IMR-90 (cell line): ENCODE data around the gene NR1D1. TPM values are rescaled to one million over a fixed set of nuclear protein-coding genes. Genes with fewer than 3 reads are reported as not detected.

Experiments
- ATAC-seq: fragments of 200-7000 bp; cut with Tn5 transposase; 2 replicates; pipeline ENCODE4 v1.9.1; 2020; ENCODE audit warnings: low read depth, mild to moderate bottlenecking, moderate library complexity
- BruUV-seq: library from RNA; stranded (reverse); fragments of 400-500 nt; replicated peaks from 2 replicates; lab custom pipeline; 2021; lab: Mats Ljungman, UMichigan
- CTCF ChIA-PET: fragments of 300-600 bp; formaldehyde crosslinking; extraction: SDS; loops from one replicate; lab custom pipeline; 2021; ENCODE audit warnings: antibody characterized with exemption; lab: Yijun Ruan, JAX
- POLR2A ChIA-PET: fragments of 300-600 bp; sonication (Branson Sonifier 250); formaldehyde crosslinking; loops from one replicate; lab custom pipeline; 2022; ENCODE audit warnings: antibody characterized with exemption; ENCODE audit not compliant: unreplicated experiment; lab: Charles Lee
- DNase-seq: peaks from one replicate; pipeline ENCODE4 v3.0.0; 2013
- H2AFZ ChIP-seq: replicated peaks from 2 replicates; pipeline ENCODE3; 2013; ENCODE audit warnings: low read length, mild to moderate bottlenecking; ENCODE audit not compliant: poor library complexity
- H2AK5ac ChIP-seq: 2 replicates; pipeline ENCODE4 v1.6.1; 2013; ENCODE audit warnings: low read depth, low read length, inconsistent platforms
- H2AK9ac ChIP-seq: replicated peaks from 2 replicates; pipeline ENCODE3; 2013; ENCODE audit warnings: mild to moderate bottlenecking, low read depth, low read length, moderate library complexity; ENCODE audit not compliant: poor library complexity
- H2BK120ac ChIP-seq: 2 replicates; pipeline ENCODE4 v1.6.1; 2013; ENCODE audit warnings: low read depth, low read length, inconsistent platforms
- H2BK15ac ChIP-seq: 3 replicates; pipeline ENCODE4 v1.6.1; 2013; ENCODE audit warnings: low read depth, low read length, inconsistent platforms
- H2BK20ac ChIP-seq: 2 replicates; pipeline ENCODE4 v1.6.1; 2013; ENCODE audit warnings: low read depth, mild to moderate bottlenecking, inconsistent platforms, low read length, moderate library complexity
- H2BK5ac ChIP-seq: 2 replicates; pipeline ENCODE4 v1.6.1; 2013; ENCODE audit warnings: mild to moderate bottlenecking, low read depth, low read length, inconsistent platforms; ENCODE audit not compliant: poor library complexity, severe bottlenecking
- H3K14ac ChIP-seq: replicated peaks from 2 replicates; pipeline ENCODE4 v1.6.1; 2013; ENCODE audit warnings: low read depth, low read length, inconsistent platforms
- H3K18ac ChIP-seq: 2 replicates; pipeline ENCODE4 v1.6.1; 2013; ENCODE audit warnings: low read depth, low read length, control low read depth
- H3K23ac ChIP-seq: 2 replicates; pipeline ENCODE4 v1.6.1; 2013; ENCODE audit warnings: low read depth, low read length, inconsistent platforms
- H3K27ac ChIP-seq: 2 replicates; pipeline ENCODE4 v1.5.1; 2013; ENCODE audit warnings: mild to moderate bottlenecking, control low read depth, low read length; ENCODE audit not compliant: insufficient read depth
- H3K27me3 ChIP-seq: 2 replicates; pipeline ENCODE4 v1.6.1; 2013; ENCODE audit warnings: low read length; ENCODE audit not compliant: control insufficient read depth, insufficient read depth
- H3K36me3 ChIP-seq: 2 replicates; pipeline ENCODE4 v1.6.1; 2013; ENCODE audit warnings: low read length, mixed read lengths; ENCODE audit not compliant: control insufficient read depth, insufficient read depth
- H3K4ac ChIP-seq: 2 replicates; pipeline ENCODE4 v1.6.1; 2013; ENCODE audit warnings: low read depth, low read length, inconsistent platforms
- H3K4me1 ChIP-seq: 2 replicates; pipeline ENCODE4 v1.6.1; 2013; ENCODE audit warnings: low read length, mixed read lengths; ENCODE audit not compliant: control insufficient read depth, insufficient read depth
- H3K4me2 ChIP-seq: 2 replicates; pipeline ENCODE4 v1.6.1; 2013; ENCODE audit warnings: low read depth, mild to moderate bottlenecking, control low read depth, low read length, moderate library complexity
- H3K4me3 ChIP-seq: 2 replicates; pipeline ENCODE4 v1.5.1; 2013; ENCODE audit warnings: low read depth, mild to moderate bottlenecking, control low read depth, low read length, moderate library complexity; ENCODE audit not compliant: insufficient read depth
- H3K56ac ChIP-seq: 2 replicates; pipeline ENCODE4 v1.6.1; 2013; ENCODE audit warnings: low read length, inconsistent platforms; ENCODE audit not compliant: insufficient read depth; ENCODE audit errors: extremely low read depth
- H3K79me1 ChIP-seq, 2 experiments: 2 replicates each; pipeline ENCODE4 v1.6.1; 2013; ENCODE audit warnings: low read length in 2 of 2, inconsistent platforms in 1 of 2, low read depth in 1 of 2
- H3K9ac ChIP-seq: 2 replicates; pipeline ENCODE4 v1.6.1; 2013; ENCODE audit warnings: low read depth, low read length, control low read depth
- H3K9me1 ChIP-seq: 2 replicates; pipeline ENCODE4 v1.6.1; 2013; ENCODE audit warnings: low read length, inconsistent platforms; ENCODE audit not compliant: insufficient read depth
- H3K9me3 ChIP-seq: 2 replicates; pipeline ENCODE4 v1.6.1; 2013; ENCODE audit warnings: low read length; ENCODE audit not compliant: control insufficient read depth, insufficient read depth
- H4K20me1 ChIP-seq: 2 replicates; pipeline ENCODE4 v1.6.1; 2013; ENCODE audit warnings: low read length, inconsistent platforms; ENCODE audit not compliant: insufficient read depth
- H4K5ac ChIP-seq: 2 replicates; pipeline ENCODE4 v1.6.1; 2013; ENCODE audit warnings: mild to moderate bottlenecking, low read depth, low read length, control low read depth
- H4K8ac ChIP-seq, 2 experiments: 2 replicates each; pipeline ENCODE4 v1.6.1; 2013; ENCODE audit warnings: low read depth in 2 of 2, low read length in 2 of 2, control low read depth in 1 of 2, inconsistent platforms in 1 of 2
- H4K91ac ChIP-seq: 2 replicates; pipeline ENCODE4 v1.6.1; 2013; ENCODE audit warnings: low read depth, low read length, inconsistent platforms; ENCODE audit not compliant: insufficient read depth
- MAZ ChIP-seq: IDR thresholded peaks from 2 replicates; pipeline ENCODE4 v1.6.1; 2012; ENCODE audit warnings: low read depth, mild to moderate bottlenecking, low read length, improper control_type of control experiment, moderate library complexity, borderline replicate concordance
- SMC3 ChIP-seq: fragments of 150-350 bp; IDR thresholded peaks from 2 replicates; pipeline ENCODE4 v1.6.1; 2016; ENCODE audit warnings: low read depth, mild to moderate bottlenecking, antibody characterized with exemption, low read length, moderate library complexity
- WGBS, 2 experiments: methylation state at CpG; one replicate each; pipeline versions ENCODE4 v1.1.5 to v1.1.7; 2013; ENCODE audit warnings: missing lambda C conversion rate in 2 of 2; ENCODE audit not compliant: insufficient read length in 1 of 2; ENCODE audit errors: extremely low coverage in 2 of 2; 5-methylcytosine and 5-hydroxymethylcytosine counted together
- dilution Hi-C: fragments of 300-500 bp; cut with HindIII; formaldehyde crosslinking; loops from one replicate; pipeline ENCODE4 v1.14.3; 2018; ENCODE audit warnings: low sequenced_read_pairs; ENCODE audit not compliant: unreplicated experiment
- in situ Hi-C: fragments of 300-500 bp; cut with MboI; formaldehyde crosslinking; loops from 3 replicates; pipeline ENCODE4 v1.14.3; 2019; ENCODE audit warnings: low sequenced_read_pairs, inconsistent platforms, mixed read lengths
- intact Hi-C: fragments of 100-400 bp; cut with micrococcal nuclease; formaldehyde crosslinking; loops from 2 replicates; pipeline ENCODE4 v1.10.0; 2022
- polyA plus RNA-seq, 3 experiments: library from polyadenylated mRNA; depleted of rRNA; stranded (reverse); fragments of >200 nt; gene quantifications; 2 replicates each; pipeline ENCODE4 v1.2.3, GENCODE V29; 2012; ENCODE audit warnings: low replicate concordance in 1 of 3
- total RNA-seq: library from RNA; depleted of rRNA; stranded (reverse); fragments of >200 nt; gene quantifications from 2 replicates; pipeline ENCODE4 v1.2.3, GENCODE V29; 2012

Gene NR1D1
- total and polyA plus RNA-seq, 2 of the 4 experiments (the other 2 are of a cell fraction) = 0.36 to 7.2 TPM

GRCh38 chr17:40124279-40125141, 24.1 kb upstream of the NR1D1 start:
- no peak overlapping the region for H2BK20ac ChIP-seq
- intact Hi-C loops = no loop called here
- no peak overlapping the region for H2AK9ac ChIP-seq
- DNase-seq (peak; percentile 48), ATAC-seq (no peak)
- no peaks in the 10 kb centered on the region for H3K9me3 ChIP-seq
- H2BK120ac ChIP-seq = no peak overlapping the region
- H3K14ac ChIP-seq = peak overlapping the region; percentile 98
- WGBS, 2 experiments = no CpG with 5 or more reads among the region's 9 CpGs
- no peak overlapping the region for H2AFZ ChIP-seq
- no peak overlapping the region for H4K8ac ChIP-seq
- H3K9ac ChIP-seq = peak overlapping the region; percentile 87
- no peak overlapping the region for H2BK15ac ChIP-seq
- peak overlapping the region; percentile 93 for H3K4me3 ChIP-seq
- in situ Hi-C loops = no loop called here
- peak overlapping the region; percentile 27; the same call in 1 of the 2 replicates for H3K4ac ChIP-seq
- peak overlapping the region; percentile 33 for H3K23ac ChIP-seq
- peak overlapping the region; percentile 89 for H3K4me2 ChIP-seq
- TF ChIP-seq MAZ (peak; percentile 76; the same call in 1 of the 2 replicates), SMC3 (no peak)
- dilution Hi-C loops = no loop called here
- peaks cover 3% of the 10 kb centered on the region for H3K9me1 ChIP-seq
- no peak overlapping the region for H4K91ac ChIP-seq
- BruUV-seq = no TSS peak
- peak overlapping the region; percentile 97 for H2BK5ac ChIP-seq
- peak overlapping the region; percentile 71; the same call in 1 of the 2 replicates for H3K56ac ChIP-seq
- H3K36me3 ChIP-seq = peaks cover 23% of the 10 kb centered on the region
- peak overlapping the region; percentile 74 for H3K27ac ChIP-seq
- no peak overlapping the region for H4K5ac ChIP-seq
- peaks cover 39% of the 10 kb centered on the region for H4K20me1 ChIP-seq
- peak overlapping the region; percentile 0; the same call in 1 of the 2 replicates for H2AK5ac ChIP-seq
- no peak overlapping the region for H3K18ac ChIP-seq
- POLR2A ChIA-PET = interaction anchor here (0.6 to 1.3 kb wide), 3 partner anchors 11 to 145 kb away, joined by 3 to 5 read pairs (median 4); partner anchors contain the start of gene MED24
- H3K27me3 ChIP-seq = no peaks in the 10 kb centered on the region
- H3K4me1 ChIP-seq = peaks cover 4% of the 10 kb centered on the region
- H3K79me1 ChIP-seq = peaks cover 13 to 55% of the 10 kb centered on the region in 2 experiments
- CTCF ChIA-PET = interaction anchor here (0.6 to 1.8 kb wide), 4 partner anchors 11 to 170 kb away, joined by 3 to 11 read pairs (median 6); no protein-coding TSS in a partner anchor
